Pons (tissue), 1 donor: ENCODE data around the gene MATN1.

Experiments used
- DNase-seq: peaks from one replicate; pipeline ENCODE4 v3.0.0-alpha.2; 2016; ENCODE audit warnings: low spot score

MATN1 gene

DNA sequence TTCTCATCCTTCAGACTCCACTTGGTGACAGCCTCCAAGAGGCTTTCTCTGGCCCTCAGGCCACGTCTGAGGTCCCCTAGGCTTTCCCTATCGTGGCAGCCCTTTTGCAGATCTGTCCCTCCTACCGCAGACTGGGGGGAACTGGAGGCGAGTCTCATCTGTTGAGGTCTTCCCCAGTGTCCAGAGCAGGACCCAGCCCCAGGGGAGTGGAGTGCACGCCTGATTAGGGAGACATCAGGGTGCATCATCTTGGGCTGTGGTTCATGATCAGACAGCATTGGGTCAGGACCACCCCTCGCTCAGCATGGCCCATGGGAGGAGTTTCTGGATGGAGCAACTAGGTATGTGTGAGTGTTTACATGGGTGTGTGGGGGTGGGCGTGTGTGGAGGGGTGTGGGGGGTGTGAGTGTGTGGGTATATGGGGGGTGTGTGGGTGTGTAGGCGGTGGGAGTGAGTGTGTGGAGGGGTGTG is 8.5 kb upstream of the MATN1 start:
- no peak for DNase-seq

DNA sequence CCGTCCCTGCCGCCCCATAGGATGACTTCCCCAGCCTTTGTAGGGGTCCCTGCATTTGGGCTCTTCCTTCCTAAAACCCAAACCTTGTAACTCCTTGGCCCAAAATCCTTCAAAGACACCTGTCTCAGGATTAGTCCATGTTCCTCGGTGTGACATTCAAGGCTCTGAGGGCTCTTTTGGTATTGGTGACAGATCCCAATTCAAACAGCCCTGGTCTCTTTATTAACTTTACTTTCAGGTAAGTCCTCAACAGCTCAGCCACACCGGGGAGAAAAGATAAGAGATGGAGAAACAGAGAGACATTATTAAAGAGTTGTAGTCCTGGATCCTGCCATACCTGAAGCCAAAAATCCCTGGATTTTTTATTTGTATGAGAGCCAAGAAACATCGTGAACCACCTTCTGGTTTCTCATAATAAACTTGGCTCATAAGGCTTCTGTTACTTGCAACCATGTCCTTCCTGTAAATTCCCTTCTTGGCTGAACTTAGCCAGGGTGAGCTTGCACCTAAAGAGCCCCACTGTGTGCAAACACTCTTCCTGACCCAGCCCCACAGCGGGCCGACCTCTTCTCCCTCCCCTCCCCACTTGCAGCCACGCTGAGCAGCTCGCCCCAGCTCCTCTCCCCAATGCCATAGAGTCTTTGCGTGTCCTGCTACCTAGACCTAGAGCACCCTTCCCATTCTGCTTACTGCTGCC is 7.9 kb upstream of the MATN1 start:
- DNase-seq = no peak

DNA sequence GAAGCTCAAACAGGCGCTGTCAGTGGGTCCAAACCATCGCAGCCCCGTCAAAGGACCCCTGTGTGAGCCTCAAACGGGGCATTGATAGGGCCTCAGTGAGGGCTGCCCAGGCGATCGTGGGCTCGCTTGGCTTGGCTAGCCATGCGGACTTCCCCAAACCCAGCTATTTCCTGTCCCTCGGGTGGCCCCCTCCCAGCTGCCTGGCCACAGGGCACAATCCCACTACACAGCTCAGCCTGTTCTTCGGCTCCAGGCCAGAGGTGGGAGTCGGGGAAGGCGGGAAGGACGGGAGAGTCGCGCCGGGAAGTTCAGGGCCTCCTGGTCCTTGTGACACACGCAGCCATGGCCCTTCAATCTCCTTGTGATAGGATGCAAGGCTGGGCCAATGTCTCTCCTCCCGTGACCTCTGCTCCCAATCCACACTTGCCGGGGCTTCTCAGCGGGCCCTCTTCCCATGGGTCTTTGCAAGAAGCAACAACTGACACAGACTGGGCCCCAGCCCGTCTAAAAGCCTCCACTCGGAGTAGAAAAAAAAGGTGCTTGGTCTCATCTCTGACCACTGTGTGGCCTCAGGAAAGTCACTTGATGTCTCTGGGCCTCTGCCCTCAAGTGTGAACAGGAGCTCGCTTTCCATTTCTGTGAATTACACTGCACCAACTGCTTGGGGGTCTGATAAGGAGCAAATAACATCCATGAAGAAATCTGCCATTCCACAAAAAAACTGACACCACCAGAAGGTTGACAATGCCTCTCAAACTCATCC is 7.1 kb upstream of the MATN1 start:
- no peak for DNase-seq

DNA sequence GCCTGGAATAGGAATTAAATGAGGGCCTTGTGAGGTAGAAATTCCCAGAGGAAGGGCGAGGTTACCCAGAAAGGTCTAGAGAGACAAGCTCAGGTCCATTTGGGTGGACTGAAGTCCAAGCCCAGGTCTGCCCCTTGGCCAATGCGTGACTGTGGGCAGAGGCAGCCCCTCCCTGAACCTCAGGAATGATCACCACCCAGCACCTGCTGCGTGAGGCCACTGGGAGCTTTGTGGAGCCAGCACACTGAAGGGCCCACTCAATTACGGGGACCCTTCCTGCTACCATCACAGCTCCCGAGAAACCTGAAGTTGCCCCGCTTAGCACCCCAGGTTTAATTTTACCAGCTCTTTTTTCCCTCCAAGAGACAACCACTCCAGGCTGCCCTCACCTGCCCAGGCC is 6.5 kb upstream of the MATN1 start:
- DNase-seq = no peak

DNA sequence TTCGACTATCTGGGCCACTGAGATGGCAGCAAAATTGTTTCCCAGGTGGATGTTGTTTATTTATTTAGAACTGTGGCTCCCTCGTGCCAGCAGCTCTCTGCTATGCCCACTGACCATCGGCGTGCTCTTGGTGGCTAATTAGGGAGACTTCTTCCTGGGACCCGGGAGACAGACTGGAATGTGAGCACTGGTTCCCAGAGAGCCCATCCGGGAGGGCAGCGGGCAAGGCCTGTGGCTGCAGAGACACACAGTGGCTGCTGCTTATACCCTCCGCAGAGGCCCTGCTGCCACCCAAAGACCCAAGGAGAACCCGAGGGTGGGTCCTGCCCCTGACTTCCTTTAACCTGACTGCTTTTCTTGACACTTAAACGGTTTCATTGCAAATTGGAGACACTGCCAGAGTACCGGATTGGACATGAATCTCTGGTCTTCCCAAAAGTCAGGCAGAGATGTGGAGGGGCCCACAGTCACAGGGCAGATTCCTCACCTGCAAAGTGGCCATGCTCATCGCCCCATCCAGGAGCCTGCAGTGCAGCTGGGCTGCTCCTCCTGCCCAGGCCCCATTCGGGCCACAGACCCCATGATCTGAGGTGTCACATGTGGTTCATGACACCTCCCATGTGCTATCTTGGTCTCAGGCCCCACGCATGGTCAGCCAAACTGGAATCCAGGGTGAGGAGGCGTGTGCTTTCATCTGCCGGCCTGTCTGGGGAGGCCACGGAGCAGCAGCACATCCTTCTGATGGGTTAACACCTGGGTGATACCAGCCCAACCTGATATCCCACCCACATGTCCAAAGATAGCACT is 5.7 kb upstream of the MATN1 start:
- no peak for DNase-seq

DNA sequence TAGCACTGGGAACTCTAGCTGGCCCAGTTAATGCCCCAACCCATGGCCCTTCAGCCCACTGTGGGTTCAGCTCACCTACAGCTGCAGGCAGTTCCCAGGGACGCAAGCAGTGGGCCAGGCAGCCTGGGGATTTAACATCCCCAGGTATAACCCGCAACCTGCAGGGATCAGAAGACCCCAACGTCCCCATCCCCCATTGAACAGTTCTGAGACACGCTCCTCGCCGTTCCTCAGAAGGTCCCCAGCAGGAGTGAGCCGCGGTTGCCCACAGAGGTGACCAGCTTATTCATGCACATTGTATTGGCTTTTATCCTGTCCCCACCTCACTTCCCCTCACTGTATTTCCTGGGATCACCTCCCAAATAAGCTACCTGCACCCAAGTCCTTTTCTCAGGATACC is 5.0 kb upstream of the MATN1 start:
- no peak for DNase-seq

DNA sequence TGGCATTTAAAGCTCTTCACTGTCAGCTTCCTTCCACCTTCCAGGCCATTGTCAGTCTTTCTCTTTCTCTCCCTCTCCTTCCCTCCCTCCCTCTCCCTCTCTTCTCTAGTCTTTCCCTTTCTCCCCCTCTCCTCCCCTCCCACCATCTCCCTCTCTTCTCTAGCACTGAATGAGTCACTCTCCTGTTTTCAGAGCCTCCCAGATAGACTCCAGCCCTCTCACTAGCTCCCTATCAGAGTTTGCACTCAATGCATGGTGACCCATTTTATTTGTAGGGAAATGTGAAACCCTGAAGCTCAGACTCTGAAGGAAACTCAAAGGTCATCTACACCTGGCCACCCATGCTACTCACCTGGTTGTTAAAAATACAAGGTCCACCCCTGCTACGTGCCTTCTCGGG is 4.4 kb upstream of the MATN1 start:
- DNase-seq = no peak

DNA sequence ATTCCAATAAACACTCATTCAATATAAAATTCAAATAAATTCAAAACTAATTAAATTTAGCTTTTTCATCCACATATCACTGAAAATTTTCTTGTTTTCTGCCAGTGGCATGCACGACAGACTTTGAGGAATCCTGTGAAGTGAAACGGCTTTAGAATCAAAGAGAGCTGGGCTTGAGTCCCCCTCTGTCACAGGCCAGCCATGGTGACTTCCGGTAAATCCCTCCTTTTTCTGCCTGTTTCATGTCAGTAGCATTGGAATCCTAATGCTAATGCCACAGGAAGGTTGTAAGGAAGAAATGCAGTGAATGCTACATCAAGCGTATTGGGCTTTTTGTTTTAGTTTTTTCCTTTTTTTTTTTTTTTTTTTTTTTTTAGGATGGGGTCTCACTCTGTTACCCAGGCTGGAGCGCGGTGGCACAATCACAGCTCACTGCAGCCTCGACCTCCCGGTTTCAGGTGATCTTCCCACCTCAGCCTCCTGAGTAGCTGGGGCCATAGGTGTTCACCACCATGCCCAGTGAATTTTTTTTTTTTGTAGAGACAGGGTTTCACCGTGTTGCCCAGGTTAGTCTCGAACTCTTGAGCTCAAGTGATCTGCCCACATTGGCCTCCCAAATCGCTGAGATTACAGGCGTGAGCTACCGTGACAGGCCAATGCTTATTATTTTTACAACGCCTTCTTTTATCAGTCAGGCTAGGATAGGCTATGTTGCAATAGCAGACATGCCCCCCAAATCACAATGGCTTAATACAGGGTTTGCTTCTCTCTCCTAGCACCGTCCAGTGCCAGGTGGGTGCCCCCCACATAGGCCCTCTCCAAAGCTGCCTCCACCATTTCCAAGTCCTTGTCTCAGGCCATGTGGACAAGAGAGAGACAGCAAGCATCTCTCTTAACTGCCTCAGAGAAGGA is 3.6 kb upstream of the MATN1 start:
- no peak for DNase-seq

DNA sequence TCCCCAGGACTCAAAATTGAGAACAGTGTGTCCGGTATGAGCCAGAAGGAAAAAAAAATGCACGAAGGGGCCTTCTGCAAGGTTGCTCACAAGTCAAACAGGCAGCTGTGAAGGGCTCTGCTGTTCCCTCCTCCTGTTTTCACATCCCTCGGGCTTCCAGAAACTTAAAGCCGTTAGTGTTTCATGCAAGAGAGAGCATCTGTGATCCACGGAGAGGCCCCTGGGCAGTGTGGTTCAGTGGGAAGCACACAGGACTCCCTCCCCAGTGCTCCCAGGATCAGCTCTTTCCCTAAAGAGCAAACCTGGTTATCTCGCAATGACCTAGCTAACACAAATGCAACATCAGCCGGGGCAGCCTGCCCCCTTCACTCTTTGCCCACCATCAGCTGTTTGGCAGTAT is 2.9 kb upstream of the MATN1 start:
- DNase-seq = no peak

DNA sequence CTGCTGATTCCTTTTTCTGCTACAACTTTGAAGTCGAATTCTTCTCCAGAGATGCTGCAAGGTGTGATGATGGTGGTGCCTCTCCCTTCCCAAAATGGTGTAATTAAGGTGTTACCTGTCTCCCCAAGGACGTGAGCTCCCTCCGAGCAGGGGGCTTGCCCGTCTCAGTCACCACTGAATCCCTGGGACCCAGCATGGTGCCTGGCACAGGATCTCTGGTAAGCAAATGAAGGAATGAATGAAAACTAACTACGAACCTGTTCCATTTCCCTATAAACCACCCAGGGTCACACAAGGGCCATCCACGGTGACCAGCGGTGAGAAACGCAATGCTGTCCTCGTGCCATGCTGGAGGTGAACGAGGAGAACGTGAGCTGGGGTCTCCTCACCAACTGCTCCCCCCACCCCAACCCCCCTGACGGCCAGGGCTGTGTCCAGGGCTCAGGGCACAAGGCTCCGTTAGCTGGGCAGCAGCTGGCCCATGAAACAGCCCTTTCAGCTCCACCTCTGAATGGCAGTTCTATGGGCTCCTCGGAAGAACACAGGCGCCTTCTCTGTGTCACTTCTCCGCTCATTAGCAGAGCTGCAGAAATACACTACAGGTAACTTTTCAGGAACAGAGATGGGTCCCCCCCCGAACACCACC is 2.2 kb upstream of the MATN1 start:
- DNase-seq = peak; percentile 90

DNA sequence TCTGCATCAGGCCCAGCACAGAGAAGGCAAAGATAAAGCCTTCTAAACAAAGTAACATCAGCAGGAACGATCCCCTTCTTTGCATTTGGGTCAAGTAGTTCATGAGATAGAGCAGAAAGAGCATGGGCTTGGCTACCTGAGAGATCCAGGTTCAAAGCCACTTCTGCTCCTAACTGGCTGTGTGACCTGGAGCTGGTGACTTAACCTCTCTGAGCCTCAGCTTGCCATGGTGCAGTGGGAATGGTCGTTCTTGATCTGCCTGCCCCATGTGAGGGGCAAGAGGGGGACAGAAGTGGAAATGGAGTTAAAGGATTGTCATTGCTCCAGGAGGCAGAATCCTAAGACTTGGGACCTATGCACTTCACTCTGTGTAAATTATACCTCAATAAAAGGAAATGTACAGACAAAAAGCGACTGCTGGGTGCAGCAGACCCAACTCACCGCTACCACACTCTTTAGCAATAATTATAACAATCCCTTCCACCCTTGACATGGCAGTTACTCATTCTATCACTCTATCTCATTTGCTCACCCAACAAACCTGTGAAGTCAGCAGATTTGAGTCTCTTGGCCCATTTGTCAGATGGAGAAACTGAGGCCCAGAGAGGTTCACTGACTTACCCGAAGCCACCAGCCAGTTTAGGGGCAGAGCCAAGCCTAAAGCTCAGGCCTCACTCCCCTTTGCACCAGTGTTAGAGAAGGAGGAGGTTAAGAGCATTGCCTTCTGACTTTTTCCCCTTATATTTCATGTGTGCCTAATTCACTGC is 1.5 kb upstream of the MATN1 start:
- no peak for DNase-seq

DNA sequence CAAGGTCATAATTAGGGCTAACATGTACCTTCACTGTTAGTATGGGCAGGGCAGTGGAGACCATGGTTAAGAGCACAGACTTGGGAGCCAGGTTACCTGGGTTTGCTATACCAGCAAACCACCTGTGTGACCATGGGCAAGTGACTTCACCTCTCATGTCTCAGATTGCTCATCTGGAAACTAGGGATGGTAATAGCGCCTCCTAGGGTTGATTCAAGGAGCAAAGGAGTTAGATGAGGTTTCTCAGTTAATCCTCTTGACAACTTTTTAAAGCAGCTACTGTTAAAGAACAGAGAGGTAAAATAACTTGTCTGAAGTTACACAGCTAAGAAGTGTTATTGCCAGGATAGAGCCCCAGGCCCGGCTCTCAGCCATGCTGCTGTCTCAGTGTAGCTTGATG is 790 bp upstream of the MATN1 start:
- no peak for DNase-seq

DNA sequence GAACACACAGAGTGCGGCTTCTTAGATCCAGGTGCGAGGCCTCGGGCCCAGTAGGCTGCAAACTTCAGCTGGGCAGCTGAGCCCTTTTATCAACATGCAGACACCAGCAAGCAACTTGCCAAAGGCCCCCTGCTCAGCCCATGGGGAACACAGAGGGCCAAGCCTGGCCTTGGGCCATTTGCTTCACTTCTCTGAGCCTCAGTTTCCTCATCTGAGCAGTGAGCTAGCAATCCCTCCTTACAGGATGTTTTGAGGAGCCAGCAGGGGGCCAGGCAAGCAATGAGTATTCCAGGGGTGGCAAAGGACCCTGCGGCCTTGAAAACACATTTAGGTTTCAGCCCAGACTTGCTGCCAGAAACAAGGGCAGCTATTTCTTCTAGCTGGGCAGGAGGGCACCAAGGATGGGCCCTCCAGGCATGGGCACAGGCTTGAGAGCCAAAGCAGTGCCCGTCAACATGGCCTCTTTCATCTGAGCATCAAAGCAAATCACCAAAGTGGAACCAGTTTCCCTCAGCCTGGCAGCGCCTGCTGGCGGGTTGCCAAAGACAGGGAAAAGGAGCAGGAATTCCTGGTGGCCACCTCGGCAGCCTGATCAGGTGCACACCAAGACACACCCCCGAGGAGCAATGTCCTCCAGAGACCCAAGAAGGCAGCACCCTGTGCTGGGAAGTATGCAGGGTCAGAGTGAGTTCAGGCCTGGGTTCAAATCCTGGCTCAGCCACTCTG is 1.4 kb downstream of the MATN1 start:
- no peak for DNase-seq

DNA sequence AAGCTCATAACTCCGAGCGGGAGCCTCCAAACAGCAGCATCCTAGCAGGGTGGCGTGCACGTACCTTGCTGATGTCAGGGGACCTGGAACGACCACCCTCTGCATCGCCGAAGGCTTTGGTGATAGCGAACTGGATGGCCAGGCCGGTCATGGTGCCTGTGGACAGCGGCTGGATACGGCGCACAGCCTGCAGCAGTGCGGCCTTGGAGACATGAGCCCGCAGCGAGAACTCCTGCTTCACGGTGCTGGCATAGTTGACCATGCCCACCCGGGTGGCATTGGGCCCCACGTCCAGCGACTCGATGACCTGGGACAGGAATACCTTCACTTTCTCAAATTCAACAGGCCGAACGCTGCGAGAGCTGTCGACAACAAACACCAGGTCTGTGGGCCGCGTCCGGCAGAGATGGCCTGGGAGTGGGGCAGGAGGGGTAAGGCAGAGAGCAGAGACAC is 2.0 kb downstream of the MATN1 start:
- no peak for DNase-seq

DNA sequence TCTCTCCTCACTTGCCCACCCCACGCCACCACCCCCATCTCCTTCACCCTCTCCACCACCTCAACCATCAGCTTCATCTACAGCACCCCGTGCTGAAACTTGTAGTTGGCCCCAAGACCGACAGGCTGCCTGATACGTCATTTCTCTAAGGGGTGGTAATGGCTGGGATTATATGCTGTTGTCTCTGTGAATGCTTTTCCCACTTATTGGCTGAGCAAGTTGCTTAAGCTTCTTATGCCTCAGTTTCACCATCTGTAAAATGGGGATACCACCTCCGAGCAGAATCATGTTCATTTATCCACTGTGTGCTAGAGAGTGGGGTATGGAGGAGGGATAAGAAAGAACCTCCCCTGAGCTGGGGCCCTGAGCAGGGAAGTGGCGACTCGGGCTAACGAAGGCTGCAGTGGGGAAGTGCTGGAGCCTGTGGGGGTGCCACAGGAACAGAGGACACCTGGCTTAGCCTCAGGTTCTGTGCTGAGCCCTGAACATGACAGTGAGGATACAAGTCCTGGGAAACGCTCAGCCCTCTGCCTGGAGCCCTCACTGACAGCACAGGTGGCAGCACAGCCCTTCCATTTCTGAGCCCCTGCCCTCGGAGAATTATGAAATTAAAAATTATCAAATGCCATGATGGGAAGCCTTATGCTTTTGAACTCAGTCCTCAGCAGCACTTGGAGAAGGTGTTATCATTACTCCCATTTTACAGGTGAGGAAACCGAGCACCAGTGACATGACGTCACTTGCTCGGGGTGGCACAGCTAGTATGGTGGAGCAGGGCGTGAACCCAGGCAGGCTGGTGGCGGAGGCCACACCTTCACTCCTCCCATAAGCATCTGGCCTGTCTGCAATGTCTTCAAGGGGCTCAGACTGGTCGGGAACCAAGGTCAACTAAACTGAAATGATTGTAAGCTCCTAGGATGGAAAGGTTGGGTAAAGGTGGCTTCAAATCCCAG is 2.8 kb downstream of the MATN1 start:
- DNase-seq = no peak

DNA sequence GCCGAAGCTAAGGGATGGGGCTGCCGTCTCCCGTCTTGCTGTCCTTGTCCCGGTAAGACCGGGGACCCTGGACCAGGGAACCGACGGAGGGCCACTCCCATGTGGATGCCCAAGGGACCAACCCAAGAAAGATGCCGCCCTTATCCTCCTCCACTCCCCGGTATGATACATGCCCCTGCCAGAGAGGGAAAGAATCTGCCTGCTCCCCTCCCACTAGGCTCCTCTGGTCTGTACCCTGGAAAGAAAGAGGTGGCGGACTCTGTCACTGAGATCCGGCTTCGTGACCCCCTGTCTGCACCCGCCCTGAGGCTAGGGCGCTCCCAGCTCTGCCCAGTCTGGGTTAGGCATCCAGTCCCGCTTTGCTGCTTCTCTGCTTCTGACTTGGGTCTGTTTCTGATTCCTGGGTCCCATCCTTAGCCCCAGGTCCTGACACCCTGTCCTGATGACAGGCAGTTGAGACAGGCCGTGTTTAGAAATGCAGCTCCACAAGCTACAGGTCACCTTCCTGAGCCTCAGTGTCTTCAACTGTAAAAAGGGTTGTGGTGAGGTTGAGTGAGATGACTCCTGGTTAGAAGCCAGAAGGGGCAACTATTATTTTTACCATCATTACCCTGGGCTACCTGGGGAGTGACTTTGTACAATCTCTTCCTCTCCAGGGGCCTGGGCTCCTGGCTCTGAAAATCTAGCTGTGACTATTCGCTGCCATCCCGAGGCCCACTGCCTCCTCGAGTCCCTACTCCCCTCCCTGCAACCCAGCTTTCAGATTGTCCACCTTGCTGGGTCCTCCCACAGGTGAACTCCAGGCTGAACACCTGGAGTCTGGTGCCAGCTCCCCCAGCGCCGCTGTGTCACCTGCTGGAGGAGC is 3.7 kb downstream of the MATN1 start:
- peak; percentile 90 for DNase-seq

DNA sequence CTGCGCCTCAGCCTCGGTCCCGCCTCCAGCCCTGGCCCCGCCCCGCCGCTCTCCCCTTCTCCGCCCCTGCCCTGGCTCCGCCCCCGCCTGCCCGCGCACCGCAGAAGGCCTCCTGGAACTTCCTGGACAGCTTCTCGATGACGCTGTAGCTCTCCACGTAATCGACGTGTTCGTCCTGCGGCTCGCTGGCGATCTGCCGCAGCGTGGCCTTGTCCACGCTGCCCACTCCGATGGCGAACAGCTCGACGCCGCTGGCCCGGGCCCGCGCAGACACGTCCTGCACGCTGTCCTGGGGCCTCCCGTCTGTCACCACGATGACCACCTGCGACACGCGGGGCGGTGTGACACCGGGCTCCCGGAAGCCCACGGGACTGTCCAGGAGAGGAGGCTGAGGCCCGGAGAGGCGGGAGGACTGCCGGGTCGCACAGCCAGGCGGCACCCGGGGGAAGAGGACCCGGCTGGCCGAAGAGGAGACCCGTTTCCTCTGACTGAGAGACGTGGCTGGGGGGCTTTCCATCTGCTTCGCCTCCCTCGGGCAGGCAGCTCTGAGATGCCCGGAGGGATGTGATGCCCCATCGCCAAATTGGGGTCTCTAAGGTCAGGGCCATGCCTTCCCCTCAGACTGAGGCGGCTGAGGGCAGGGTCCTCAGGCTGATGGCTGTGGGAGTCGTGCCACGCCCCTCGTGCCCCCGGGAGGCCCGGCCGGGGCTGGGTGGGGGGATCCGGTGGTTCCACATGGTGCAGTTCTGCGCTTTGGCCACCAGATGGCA is 4.6 kb downstream of the MATN1 start:
- peak; percentile 97 for DNase-seq
